ENCODE data around the gene CTNNA3.

DNA sequence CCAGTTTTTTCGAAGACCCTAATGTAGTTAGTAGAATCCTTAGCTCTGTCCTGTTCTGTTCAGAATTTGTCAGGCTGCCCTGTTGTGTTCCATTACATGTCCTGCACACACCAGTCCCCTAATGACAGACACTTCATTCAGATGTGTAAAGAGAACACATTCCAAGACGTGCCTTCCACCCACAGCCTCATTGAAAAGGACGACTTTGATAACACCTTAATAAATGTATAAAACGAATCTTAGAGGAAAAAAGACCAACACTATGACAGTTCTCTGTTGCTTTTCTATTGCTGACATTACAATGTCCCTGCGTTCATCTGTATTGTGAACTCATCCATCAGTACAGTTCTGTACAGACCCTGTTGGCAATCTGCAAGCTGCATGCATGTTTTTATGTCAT lies 766.6 kb downstream of the CTNNA3 start:
- TF ChIP-seq, protein P1, sequence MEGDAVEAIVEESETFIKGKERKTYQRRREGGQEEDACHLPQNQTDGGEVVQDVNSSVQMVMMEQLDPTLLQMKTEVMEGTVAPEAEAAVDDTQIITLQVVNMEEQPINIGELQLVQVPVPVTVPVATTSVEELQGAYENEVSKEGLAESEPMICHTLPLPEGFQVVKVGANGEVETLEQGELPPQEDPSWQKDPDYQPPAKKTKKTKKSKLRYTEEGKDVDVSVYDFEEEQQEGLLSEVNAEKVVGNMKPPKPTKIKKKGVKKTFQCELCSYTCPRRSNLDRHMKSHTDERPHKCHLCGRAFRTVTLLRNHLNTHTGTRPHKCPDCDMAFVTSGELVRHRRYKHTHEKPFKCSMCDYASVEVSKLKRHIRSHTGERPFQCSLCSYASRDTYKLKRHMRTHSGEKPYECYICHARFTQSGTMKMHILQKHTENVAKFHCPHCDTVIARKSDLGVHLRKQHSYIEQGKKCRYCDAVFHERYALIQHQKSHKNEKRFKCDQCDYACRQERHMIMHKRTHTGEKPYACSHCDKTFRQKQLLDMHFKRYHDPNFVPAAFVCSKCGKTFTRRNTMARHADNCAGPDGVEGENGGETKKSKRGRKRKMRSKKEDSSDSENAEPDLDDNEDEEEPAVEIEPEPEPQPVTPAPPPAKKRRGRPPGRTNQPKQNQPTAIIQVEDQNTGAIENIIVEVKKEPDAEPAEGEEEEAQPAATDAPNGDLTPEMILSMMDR (IDR thresholded peaks at IDR 0.05; ENCODE audit: extremely low read depth in 1 of 2, insufficient read depth in 1 of 2, low read depth in 1 of 2, low read length in 2 of 2) = no peak
- no peak for TF ChIP-seq POLR2A (IDR thresholded peaks at IDR 0.05; ENCODE audit: low read depth, low read length)
